Nephron progenitor cell (in vitro differentiated cells): ENCODE results near the gene PTPRZ1.

ENCODE experiments used
- DNase-seq: peaks from one replicate; pipeline ENCODE4 v3.0.0; 2021
- H3K27ac Mint-ChIP-seq: 2 replicates; pipeline ENCODE4 v1.8.0; 2021; ENCODE audit warnings: mild to moderate bottlenecking, moderate library complexity, mixed read lengths
- H3K27me3 Mint-ChIP-seq: 2 replicates; pipeline ENCODE4 v1.8.0; 2021; ENCODE audit warnings: mild to moderate bottlenecking, low read depth, mixed read lengths; ENCODE audit not compliant: poor library complexity
- H3K36me3 Mint-ChIP-seq: 2 replicates; pipeline ENCODE4 v1.8.0; 2021; ENCODE audit warnings: low read depth, mixed read lengths
- H3K4me1 Mint-ChIP-seq: 2 replicates; pipeline ENCODE4 v1.8.0; 2021; ENCODE audit warnings: mixed read lengths
- H3K4me3 Mint-ChIP-seq: 2 replicates; pipeline ENCODE4 v1.8.0; 2021; ENCODE audit warnings: mild to moderate bottlenecking, moderate library complexity, mixed read lengths
- H3K9me3 Mint-ChIP-seq: 2 replicates; pipeline ENCODE4 v1.8.0; 2021; ENCODE audit warnings: mild to moderate bottlenecking, moderate library complexity, mixed read lengths
- CTCF ChIP-seq: fragments of 200-600 bp; sonication (generic); IDR thresholded peaks from 2 replicates; pipeline ENCODE4 v1.5.0; 2021; ENCODE audit warnings: antibody characterized with exemption

PTPRZ1 gene

DNA sequence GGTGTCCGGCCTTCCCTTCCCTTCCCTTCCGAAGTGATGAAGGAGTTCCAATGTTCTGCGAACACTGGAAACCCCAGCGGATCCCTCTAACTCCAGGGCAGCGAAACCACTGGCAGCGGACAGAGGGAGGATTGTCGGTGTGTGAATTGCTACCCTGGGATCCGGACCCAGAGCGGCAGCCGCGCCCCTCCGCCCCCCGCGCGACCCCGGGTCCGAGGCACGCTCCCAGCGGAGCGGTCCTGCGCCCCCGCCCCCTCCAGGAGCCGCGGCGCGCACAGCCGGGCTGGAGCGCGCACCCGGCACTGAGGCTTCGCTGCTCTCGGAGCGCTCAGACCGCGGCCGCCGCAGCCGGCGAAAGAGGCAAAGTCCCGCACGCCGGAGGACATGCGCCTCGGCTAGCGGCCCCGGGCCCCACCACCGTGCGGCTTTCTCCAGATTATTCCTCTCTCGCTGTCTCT lies at the start of gene PTPRZ1:
Gene PTPRZ1, plus strand, starts transcription at position 331 of the 458 bp plus-strand sequence. CDS start 339 bp downstream, outside the sequence.
- no peak within 1 kb of the TSS for H3K27ac Mint-ChIP-seq
- TF ChIP-seq CTCF, result no peak
- H3K4me1 Mint-ChIP-seq, result peaks cover 27% of the 10 kb centered on the region
- H3K4me3 Mint-ChIP-seq, result peak within 1 kb of the TSS; percentile 96
- H3K36me3 Mint-ChIP-seq, result no peaks in the 10 kb centered on the region
- DNase-seq, result peak; percentile 83
- H3K27me3 Mint-ChIP-seq, result peaks cover 28% of the 10 kb centered on the region
- no peaks in the 10 kb centered on the region for H3K9me3 Mint-ChIP-seq

DNA sequence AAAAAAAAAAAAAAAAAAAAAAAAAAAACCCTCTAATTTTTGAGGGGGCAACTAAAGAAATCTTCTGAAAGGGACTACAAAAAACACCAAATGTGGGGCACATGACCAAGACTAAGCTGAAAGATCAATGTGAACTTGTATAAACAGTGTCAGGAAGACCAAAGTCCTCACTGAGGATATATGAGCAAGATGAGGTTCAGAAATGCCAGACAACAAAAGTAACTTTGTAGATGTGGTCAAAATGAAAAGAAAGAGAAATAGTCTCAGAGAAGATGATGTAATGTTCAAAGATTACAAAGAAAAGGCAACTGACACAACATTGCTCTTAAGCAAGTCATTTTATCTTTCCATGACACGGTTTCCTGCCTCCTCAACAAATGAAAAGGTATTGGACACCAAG lies 48.7 kb upstream of the PTPRZ1 start:
- H3K4me1 Mint-ChIP-seq, result no peaks in the 10 kb centered on the region
- no peaks in the 10 kb centered on the region for H3K9me3 Mint-ChIP-seq
- TF ChIP-seq CTCF, result no peak
- no peak for DNase-seq
- H3K36me3 Mint-ChIP-seq, result no peaks in the 10 kb centered on the region
- H3K27me3 Mint-ChIP-seq, result peaks cover 3% of the 10 kb centered on the region
- no peak overlapping the region for H3K4me3 Mint-ChIP-seq
- no peak overlapping the region for H3K27ac Mint-ChIP-seq

DNA sequence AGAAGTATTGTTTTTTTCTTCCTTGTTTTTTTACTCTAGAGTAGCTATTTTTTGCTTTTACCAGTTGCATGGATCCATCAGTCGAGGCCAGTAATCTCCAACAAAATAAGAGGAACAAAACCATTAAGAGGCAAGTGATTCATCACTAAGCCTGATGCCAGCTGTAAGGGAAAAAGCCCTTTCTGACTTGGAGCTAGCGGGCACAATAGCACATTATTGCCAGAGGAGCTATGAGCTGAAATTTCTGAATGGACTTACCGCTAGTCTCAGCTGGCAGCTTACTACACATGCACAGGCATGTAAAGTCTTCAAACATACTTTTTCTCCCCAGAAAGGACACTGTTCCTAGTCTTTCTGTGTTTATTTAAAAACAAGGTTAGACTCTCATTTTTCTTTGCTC lies 41.6 kb upstream of the PTPRZ1 start:
- DNase-seq, result no peak
- no peak for TF ChIP-seq CTCF
- Mint-ChIP-seq H3K9me3 (no peaks in the 10 kb centered on the region), H3K4me3 (no peak overlapping the region), H3K27me3 (no peaks in the 10 kb centered on the region), H3K27ac (no peak overlapping the region), H3K36me3 (no peaks in the 10 kb centered on the region), H3K4me1 (no peaks in the 10 kb centered on the region)

DNA sequence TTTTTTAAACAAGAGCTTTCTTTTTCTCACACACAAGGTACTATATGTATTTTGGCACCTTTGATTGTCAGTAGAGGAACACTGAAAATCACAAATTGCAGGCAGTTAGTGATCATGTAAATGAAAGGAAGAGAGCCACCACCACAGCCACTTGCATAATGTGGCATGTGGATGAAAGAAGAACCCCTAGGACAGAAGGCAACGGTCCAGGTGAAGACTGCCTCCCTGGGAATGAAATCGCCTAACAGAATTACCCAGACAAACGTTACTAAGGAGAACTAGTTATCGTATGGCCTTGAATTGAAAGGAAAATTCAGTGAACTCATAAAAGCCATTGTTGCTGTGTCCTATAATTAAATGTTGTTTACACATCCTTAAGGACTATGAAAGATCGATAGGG lies 41.2 kb upstream of the PTPRZ1 start:
- Mint-ChIP-seq H3K9me3 (no peaks in the 10 kb centered on the region), H3K4me3 (no peak overlapping the region), H3K36me3 (no peaks in the 10 kb centered on the region), H3K4me1 (no peaks in the 10 kb centered on the region), H3K27ac (no peak overlapping the region), H3K27me3 (no peaks in the 10 kb centered on the region)
- TF ChIP-seq CTCF, result no peak
- DNase-seq, result no peak

GRCh38 chr7:121832347-121832746 lies 40.6 kb upstream of the PTPRZ1 start:
- Mint-ChIP-seq H3K27ac (no peak overlapping the region), H3K27me3 (peaks cover under 1% of the 10 kb centered on the region), H3K4me1 (no peaks in the 10 kb centered on the region), H3K36me3 (no peaks in the 10 kb centered on the region), H3K9me3 (no peaks in the 10 kb centered on the region), H3K4me3 (no peak overlapping the region)
- no peak for TF ChIP-seq CTCF
- no peak for DNase-seq

DNA sequence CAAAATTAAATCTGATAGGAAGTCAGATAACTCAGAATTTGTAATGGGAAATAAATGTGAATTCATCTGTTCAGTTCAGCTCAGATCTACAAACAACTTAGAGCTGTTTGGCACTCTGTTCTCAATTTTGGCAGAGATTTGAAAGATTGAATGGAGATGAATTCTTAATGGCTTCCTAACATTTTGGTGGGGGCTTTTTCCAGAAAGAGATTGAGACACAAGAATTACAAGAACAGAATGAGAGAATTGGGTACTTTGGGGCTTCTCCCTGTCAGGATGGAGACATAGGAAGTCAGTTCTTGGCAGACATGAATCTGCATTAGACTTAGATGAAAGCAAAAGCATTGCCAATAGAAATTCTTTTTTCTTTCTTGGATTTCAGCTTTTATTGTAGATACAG lies 39.0 kb upstream of the PTPRZ1 start:
- no peak for TF ChIP-seq CTCF
- no peaks in the 10 kb centered on the region for H3K4me1 Mint-ChIP-seq
- DNase-seq, result no peak
- no peaks in the 10 kb centered on the region for H3K9me3 Mint-ChIP-seq
- no peak overlapping the region for H3K27ac Mint-ChIP-seq
- H3K27me3 Mint-ChIP-seq, result peaks cover 3% of the 10 kb centered on the region
- no peaks in the 10 kb centered on the region for H3K36me3 Mint-ChIP-seq
- no peak overlapping the region for H3K4me3 Mint-ChIP-seq
